SK-N-MC (cell line): ENCODE results near the gene TRPM6.

Source experiments
- EZH2 ChIP-seq: fragments of 200-600 bp; sonication (generic); IDR thresholded peaks from one replicate; pipeline ENCODE4 v1.6.1; 2017; ENCODE audit warnings: antibody characterized with exemption
- POLR2AphosphoS5 ChIP-seq: IDR thresholded peaks from 2 replicates; pipeline ENCODE4 v1.6.1; 2012; ENCODE audit warnings: mild to moderate bottlenecking, low read depth, low read length, borderline replicate concordance

DNA sequence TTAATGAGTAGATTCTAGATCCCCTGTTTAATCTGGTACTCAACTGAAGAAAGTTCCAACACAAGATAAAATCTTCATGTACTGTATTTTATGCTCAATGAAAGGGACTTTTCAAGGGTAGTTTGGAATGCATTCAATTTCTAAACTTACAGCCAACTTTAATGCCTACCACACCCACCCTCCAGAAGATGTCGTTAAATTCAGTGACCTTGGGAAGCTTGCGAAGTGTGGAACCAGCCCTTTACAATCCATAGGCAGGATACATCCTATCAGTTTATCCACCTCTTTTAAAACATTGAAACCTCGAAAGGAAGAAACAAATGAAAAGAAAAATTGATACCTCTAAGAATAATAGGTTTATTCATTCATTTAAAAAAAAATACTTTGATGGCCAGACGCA lies 20.2 kb downstream of the TRPM6 start:
- no peak for TF ChIP-seq EZH2
- no peak for TF ChIP-seq POLR2AphosphoS5
